Thymus (tissue), 11 donors: ENCODE results near the gene CORO2B. TPM values are rescaled to one million over a fixed set of nuclear protein-coding genes. Genes with fewer than 3 reads are reported as not detected.
"Not testable (repeated sequence)": the region's sequence is repeated elsewhere in the genome, so short reads cannot be mapped to it uniquely, and the experiment has no call there.

Experiments used
- DNase-seq, 9 donors: peaks; one replicate each; pipeline ENCODE4 v3.0.0-alpha.2; 2013; ENCODE audit warnings: low spot score in 9 of 9, low read depth in 6 of 9, missing footprints in 1 of 9
- H3K27ac ChIP-seq, 2 donors: one replicate each; pipeline ENCODE4 v1.5.1; 2013; ENCODE audit warnings: control low read depth in 1 of 2, low read depth in 1 of 2, low read length in 1 of 2, mild to moderate bottlenecking in 1 of 2, moderate library complexity in 1 of 2
- H3K27me3 ChIP-seq, 2 donors: one replicate each; pipeline ENCODE4 v1.5.1; 2013; ENCODE audit warnings: low read length in 1 of 2; ENCODE audit not compliant: control insufficient read depth in 2 of 2, insufficient read depth in 1 of 2
- H3K36me3 ChIP-seq, 2 donors: one replicate each; pipeline ENCODE4 v1.5.1; 2013; ENCODE audit warnings: low read length in 1 of 2, mild to moderate bottlenecking in 1 of 2, moderate library complexity in 1 of 2; ENCODE audit not compliant: control insufficient read depth in 2 of 2, insufficient read depth in 2 of 2
- H3K4me1 ChIP-seq, 2 donors: one replicate each; pipeline ENCODE4 v1.5.1; 2013; ENCODE audit warnings: low read length in 2 of 2; ENCODE audit not compliant: control insufficient read depth in 2 of 2, insufficient read depth in 2 of 2
- H3K4me3 ChIP-seq, 2 donors: one replicate each; pipeline ENCODE4 v1.5.1; 2013; ENCODE audit warnings: low read length in 2 of 2, control low read depth in 1 of 2, mild to moderate bottlenecking in 1 of 2
- H3K9me3 ChIP-seq, 2 donors: one replicate each; pipeline ENCODE4 v1.5.1; 2013; ENCODE audit warnings: low read length in 1 of 2, mild to moderate bottlenecking in 1 of 2; ENCODE audit not compliant: control insufficient read depth in 2 of 2, insufficient read depth in 1 of 2
- WGBS: extraction: QIAGEN DNeasy Blood & Tissue Kit; methylation state at CpG from one replicate; pipeline ENCODE4 v1.1.7; 2013; 5-methylcytosine and 5-hydroxymethylcytosine counted together
- polyA plus RNA-seq: library from polyadenylated mRNA; stranded (reverse); fragments of 200-250 nt; gene quantifications from one replicate; pipeline ENCODE4 v1.2.3, GENCODE V29; 2013
- total RNA-seq: library from RNA; stranded (reverse); fragments of 120-200 nt; gene quantifications from one replicate; pipeline ENCODE4 v1.2.4, GENCODE V29; 2013
- donor health status: healthy.

The CORO2B gene
- total and polyA plus RNA-seq, 2 donors: 0.57 to 1.3 TPM

- Histone ChIP-seq H3K27me3 (no peaks in the 10 kb centered on the region), H3K9me3 (no peaks in the 10 kb centered on the region), H3K4me3 (no peak overlapping the region), H3K4me1 (peaks cover 0 to 7% of the 10 kb centered on the region in 2 donors), H3K27ac (peak overlapping the region; percentile 61 to 69), H3K36me3 (no peaks in the 10 kb centered on the region)
- 83% methylated on average over 8 of the region's 8 CpGs for WGBS
- peak in 1 of 9 donors; percentile 12 for DNase-seq
Measured at GRCh38 chr15:68640791-68641331, 62.1 kb downstream of the CORO2B start.

DNA sequence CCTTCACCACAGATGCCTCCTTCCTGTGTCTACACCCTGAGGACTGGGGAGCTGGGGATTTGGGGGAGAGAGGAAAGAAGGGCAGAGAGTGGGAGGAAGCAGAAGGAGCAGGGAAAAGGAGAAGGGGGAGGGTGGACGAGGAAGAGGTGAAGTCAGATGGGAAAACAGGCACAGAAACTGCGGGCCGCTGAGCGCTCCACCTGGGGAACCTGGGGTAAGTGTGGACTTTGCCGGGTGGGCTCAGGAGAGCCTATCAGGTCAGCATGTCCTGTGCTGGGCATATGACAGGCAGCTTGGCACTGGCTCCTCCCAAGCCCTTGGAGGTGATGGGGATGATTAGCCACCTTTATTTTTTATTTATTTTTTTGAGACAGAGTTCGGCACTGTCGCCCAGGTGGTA, 62.6 kb downstream of the CORO2B start:
- DNase-seq: no peak
- WGBS: 96% methylated on average over 7 of the region's 7 CpGs
- Histone ChIP-seq H3K36me3 (no peaks in the 10 kb centered on the region), H3K4me1 (peaks cover 0 to 7% of the 10 kb centered on the region in 2 donors), H3K4me3 (no peak overlapping the region), H3K27ac (peak overlapping the region in 1 of 2 donors; percentile 61), H3K9me3 (no peaks in the 10 kb centered on the region), H3K27me3 (no peaks in the 10 kb centered on the region)

- no peaks in the 10 kb centered on the region for H3K9me3 ChIP-seq
- H3K4me3 ChIP-seq: no peak overlapping the region
- H3K36me3 ChIP-seq: no peaks in the 10 kb centered on the region
- 91% methylated on average over 5 of the region's 5 CpGs for WGBS
- H3K27ac ChIP-seq: no peak overlapping the region
- peaks cover 0 to 7% of the 10 kb centered on the region in 2 donors for H3K4me1 ChIP-seq
- no peaks in the 10 kb centered on the region for H3K27me3 ChIP-seq
- no peak for DNase-seq
Measured at GRCh38 chr15:68642491-68642845, 63.7 kb downstream of the CORO2B start.

DNA sequence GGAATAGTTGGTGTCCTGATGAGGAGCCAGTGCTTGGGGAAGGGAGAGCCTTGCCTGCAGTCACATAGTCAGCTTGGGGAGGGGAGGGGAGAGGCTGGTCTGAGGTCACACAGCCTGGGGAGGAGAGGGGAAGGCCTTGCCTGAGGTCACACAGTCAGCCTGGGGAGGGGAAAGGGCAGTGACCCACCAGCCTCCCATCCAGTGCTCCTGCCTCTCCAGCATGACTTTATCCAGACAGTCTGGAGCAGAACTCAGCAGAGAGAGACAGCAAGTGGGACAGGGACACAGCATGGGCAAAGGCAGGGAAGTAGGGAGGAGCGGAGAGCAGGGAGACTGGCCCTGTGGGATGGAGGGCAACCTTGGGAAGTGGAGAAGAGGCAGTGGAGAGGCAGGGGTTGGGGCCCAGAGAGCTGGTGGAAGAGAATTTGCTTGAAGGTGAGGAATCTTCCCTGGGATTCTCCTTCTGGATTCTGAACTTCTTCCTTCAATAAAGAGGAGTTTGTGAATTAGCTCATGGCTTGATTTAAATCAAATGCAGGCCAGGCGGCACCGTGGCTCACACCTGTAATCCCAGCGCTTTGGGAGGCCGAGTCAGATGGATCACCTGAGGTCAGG, 64.5 kb downstream of the CORO2B start:
- H3K27ac ChIP-seq: no peak overlapping the region
- H3K27me3 ChIP-seq: no peaks in the 10 kb centered on the region
- no peak overlapping the region for H3K4me3 ChIP-seq
- 98% methylated on average over 5 of the region's 5 CpGs for WGBS
- H3K36me3 ChIP-seq: no peaks in the 10 kb centered on the region
- H3K9me3 ChIP-seq: no peaks in the 10 kb centered on the region
- peaks cover 0 to 7% of the 10 kb centered on the region in 2 donors for H3K4me1 ChIP-seq
- no peak for DNase-seq

GRCh38 chr15:68644083-68644904, 65.5 kb downstream of the CORO2B start:
- Histone ChIP-seq H3K27ac (no peak overlapping the region), H3K4me3 (no peak overlapping the region), H3K4me1 (peaks cover 0 to 2% of the 10 kb centered on the region in 2 donors), H3K9me3 (no peaks in the 10 kb centered on the region), H3K27me3 (no peaks in the 10 kb centered on the region), H3K36me3 (no peaks in the 10 kb centered on the region)
- WGBS: 91% methylated on average over 8 of the region's 8 CpGs
- no peak for DNase-seq

- peaks cover 0 to 2% of the 10 kb centered on the region in 2 donors for H3K4me1 ChIP-seq
- no peak overlapping the region for H3K4me3 ChIP-seq
- no peak for DNase-seq
- no peaks in the 10 kb centered on the region for H3K9me3 ChIP-seq
- H3K36me3 ChIP-seq: no peaks in the 10 kb centered on the region
- no peaks in the 10 kb centered on the region for H3K27me3 ChIP-seq
- WGBS: 95% methylated on average over 17 of the region's 17 CpGs
- H3K27ac ChIP-seq: no peak overlapping the region
Measured at GRCh38 chr15:68644996-68645395, 66.2 kb downstream of the CORO2B start.

DNA sequence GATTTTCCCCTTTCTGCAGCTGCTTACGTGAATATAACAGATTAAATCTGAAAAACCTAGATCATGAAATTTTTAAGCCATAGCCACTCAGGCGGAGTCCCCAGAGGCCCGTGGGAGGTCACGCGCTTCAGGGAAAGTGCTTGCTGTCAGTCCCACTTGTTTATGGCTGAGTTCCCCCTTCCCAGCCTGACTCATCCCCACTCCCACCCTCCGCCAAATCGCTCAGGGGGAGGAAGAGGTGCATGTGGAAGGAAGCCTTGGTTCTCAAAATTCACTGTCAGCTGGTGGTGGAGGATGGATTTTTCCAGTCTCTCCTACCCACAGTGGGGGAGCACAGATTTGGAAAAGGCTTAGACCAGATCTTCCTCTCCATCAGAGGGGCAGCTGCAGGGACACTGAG, 67.4 kb downstream of the CORO2B start:
- Histone ChIP-seq H3K4me1 (no peaks in the 10 kb centered on the region), H3K36me3 (no peaks in the 10 kb centered on the region), H3K4me3 (no peak overlapping the region), H3K9me3 (no peaks in the 10 kb centered on the region), H3K27me3 (peaks cover 0 to 4% of the 10 kb centered on the region in 2 donors), H3K27ac (no peak overlapping the region)
- WGBS: 91% methylated on average over 7 of the region's 7 CpGs
- DNase-seq: no peak

GRCh38 chr15:68646696-68647095, 67.9 kb downstream of the CORO2B start:
- no peaks in the 10 kb centered on the region for H3K9me3 ChIP-seq
- no peak overlapping the region for H3K4me3 ChIP-seq
- no peak overlapping the region for H3K27ac ChIP-seq
- WGBS: 96% methylated on average over 5 of the region's 5 CpGs
- no peak for DNase-seq
- peaks cover 0 to 4% of the 10 kb centered on the region in 2 donors for H3K27me3 ChIP-seq
- H3K4me1 ChIP-seq: no peaks in the 10 kb centered on the region
- H3K36me3 ChIP-seq: no peaks in the 10 kb centered on the region

- H3K27me3 ChIP-seq, H3K4me1 ChIP-seq, H3K9me3 ChIP-seq, DNase-seq, H3K4me3 ChIP-seq, H3K36me3 ChIP-seq, H3K27ac ChIP-seq: not testable (repeated sequence)
- 96% methylated on average over 13 of the region's 13 CpGs for WGBS
Measured at GRCh38 chr15:68647361-68647760, 68.6 kb downstream of the CORO2B start.
